Astrocyte (in vitro differentiated cells and primary cell): ENCODE data around the gene ZNF24.

Experiments
- CTCF ChIP-seq: IDR thresholded peaks from 2 replicates; pipeline ENCODE4 v1.5.1; 2011; ENCODE audit warnings: low read depth, mild to moderate bottlenecking, inconsistent platforms, low read length, moderate library complexity; ENCODE audit not compliant: insufficient read depth
- EZH2 ChIP-seq: IDR thresholded peaks from 2 replicates; pipeline ENCODE4 v1.6.1; 2012; ENCODE audit warnings: mild to moderate bottlenecking, low read length, inconsistent platforms; ENCODE audit not compliant: insufficient read depth

GRCh38 chr18:35371412-35372195, 27.4 kb upstream of the ZNF24 start:
- TF ChIP-seq CTCF (no peak), EZH2 (no peak)
